ENCODE results near the gene CHI3L2.

Gene CHI3L2

GRCh38 chr1:111220302-111220890 lies 7.1 kb upstream of the CHI3L2 start:
- DNase-seq (ENCODE audit: low read depth in 2 of 2): no peak

GRCh38 chr1:111221276-111221632 lies 6.3 kb upstream of the CHI3L2 start:
- no peak for DNase-seq (ENCODE audit: low read depth in 2 of 2)

GRCh38 chr1:111221633-111222291 lies 5.8 kb upstream of the CHI3L2 start:
- no peak for DNase-seq (ENCODE audit: low read depth in 2 of 2)

GRCh38 chr1:111222308-111223125 lies 5.0 kb upstream of the CHI3L2 start:
- no peak for DNase-seq (ENCODE audit: low read depth in 2 of 2)

GRCh38 chr1:111223126-111223685 lies 4.3 kb upstream of the CHI3L2 start:
- no peak for DNase-seq (ENCODE audit: low read depth in 2 of 2)

GRCh38 chr1:111225091-111225490 lies 2.4 kb upstream of the CHI3L2 start:
- DNase-seq (ENCODE audit: low read depth in 2 of 2): no peak

- no peak for DNase-seq (ENCODE audit: low read depth in 2 of 2)
Measured at GRCh38 chr1:111225717-111226400, 1.7 kb upstream of the CHI3L2 start.

GRCh38 chr1:111227851-111228747 lies 586 bp downstream of the CHI3L2 start:
- DNase-seq (ENCODE audit: low read depth in 2 of 2): peak; percentile 13 to 15

- DNase-seq (ENCODE audit: low read depth in 2 of 2): no peak
Measured at GRCh38 chr1:111228748-111229126, 1.2 kb downstream of the CHI3L2 start.

- DNase-seq (ENCODE audit: low read depth in 2 of 2): no peak
Measured at GRCh38 chr1:111232134-111232533, 4.6 kb downstream of the CHI3L2 start.

GRCh38 chr1:111234258-111234657 lies 6.7 kb downstream of the CHI3L2 start:
- no peak for DNase-seq (ENCODE audit: low read depth in 2 of 2)

GRCh38 chr1:111234866-111235265 lies 7.4 kb downstream of the CHI3L2 start:
- no peak for DNase-seq (ENCODE audit: low read depth in 2 of 2)

- DNase-seq (ENCODE audit: low read depth in 2 of 2): no peak
Measured at GRCh38 chr1:111236379-111236778, 8.9 kb downstream of the CHI3L2 start.

GRCh38 chr1:111236806-111237205 lies 9.3 kb downstream of the CHI3L2 start:
- DNase-seq (ENCODE audit: low read depth in 2 of 2): no peak

- no peak for DNase-seq (ENCODE audit: low read depth in 2 of 2)
Measured at GRCh38 chr1:111238056-111238795, 10.7 kb downstream of the CHI3L2 start.

GRCh38 chr1:111241797-111242196 lies 14.3 kb downstream of the CHI3L2 start:
- no peak for DNase-seq (ENCODE audit: low read depth in 2 of 2)

- DNase-seq (ENCODE audit: low read depth in 2 of 2): no peak
Measured at GRCh38 chr1:111242805-111243523, 15.5 kb downstream of the CHI3L2 start.

GRCh38 chr1:111247125-111247838 lies 19.8 kb downstream of the CHI3L2 start:
- no peak for DNase-seq (ENCODE audit: low read depth in 2 of 2)

GRCh38 chr1:111249960-111250359 lies 22.4 kb downstream of the CHI3L2 start:
- DNase-seq (ENCODE audit: low read depth in 2 of 2): no peak
